ENCODE data around the gene SEPTIN10. TPM values are rescaled to one million over a fixed set of nuclear protein-coding genes. Genes with fewer than 3 reads are reported as not detected.
"Not testable (repeated sequence)": the region's sequence is repeated elsewhere in the genome, so short reads cannot be mapped to it uniquely, and the experiment has no call there.

Gene SEPTIN10
- total RNA-seq, 1 donor from 2014 or later = 90.8 TPM

GRCh38 chr2:109537565-109538222 lies 76.1 kb downstream of the SEPTIN10 start:
- no peaks in the 10 kb centered on the region for H4K20me1 ChIP-seq (ENCODE audit: insufficient read depth, low read length)
- no peak overlapping the region for H3K4me3 Mint-ChIP-seq (ENCODE audit: unreplicated experiment)
- H3K9ac ChIP-seq (ENCODE audit: low read length) = no peak overlapping the region
- no peak overlapping the region for H3K27ac Mint-ChIP-seq (ENCODE audit: unreplicated experiment)
- no peak overlapping the region for H3K27ac ChIP-seq (ENCODE audit: low read depth, low read length)
- H3K27me3 ChIP-seq (ENCODE audit: insufficient read depth, low read length) = peaks cover 5% of the 10 kb centered on the region
- H3K36me3 ChIP-seq (ENCODE audit: insufficient read depth, low read length) = peaks cover 5% of the 10 kb centered on the region
- H3K4me1 Mint-ChIP-seq (ENCODE audit: low read depth, unreplicated experiment) = peaks cover 12% of the 10 kb centered on the region
- H2AFZ ChIP-seq (ENCODE audit: low read depth, low read length) = no peak overlapping the region
- H3K27me3 Mint-ChIP-seq (ENCODE audit: low read depth, unreplicated experiment) = peaks cover 13% of the 10 kb centered on the region
- no peaks in the 10 kb centered on the region for H3K9me3 ChIP-seq (ENCODE audit: insufficient read depth, low read depth, low read length)
- H3K4me1 ChIP-seq (ENCODE audit: insufficient read depth, low read length) = no peaks in the 10 kb centered on the region
- no peaks in the 10 kb centered on the region for H3K79me2 ChIP-seq (ENCODE audit: insufficient read depth, low read length)
- H3K36me3 Mint-ChIP-seq (ENCODE audit: low read depth, unreplicated experiment) = peaks cover 8% of the 10 kb centered on the region
- H3K9me3 Mint-ChIP-seq (ENCODE audit: unreplicated experiment) = peaks cover 7% of the 10 kb centered on the region
- TF ChIP-seq CTCF (IDR thresholded peaks at IDR 0.05; ENCODE audit: insufficient read depth, low read depth, low read length) (no peak), EZH2 (IDR thresholded peaks at IDR 0.05; ENCODE audit: insufficient read depth, low read length) (no peak)
- FAIRE-seq (no peak), DNase-seq (ENCODE audit: low read depth) (peak; percentile 50)
- H3K4me3 ChIP-seq (ENCODE audit: insufficient read depth, low read depth, low read length) = no peak overlapping the region
- no peak overlapping the region for H3K4me2 ChIP-seq (ENCODE audit: low read length)

GRCh38 chr2:109536556-109536955 lies 77.2 kb downstream of the SEPTIN10 start:
- not testable (repeated sequence) for H3K9me3 Mint-ChIP-seq (ENCODE audit: unreplicated experiment); H3K4me2 ChIP-seq (ENCODE audit: low read length); H3K27ac ChIP-seq (ENCODE audit: low read depth, low read length); H3K79me2 ChIP-seq (ENCODE audit: insufficient read depth, low read length); H3K27me3 ChIP-seq (ENCODE audit: insufficient read depth, low read length); H2AFZ ChIP-seq (ENCODE audit: low read depth, low read length); H3K4me3 Mint-ChIP-seq (ENCODE audit: unreplicated experiment); H3K4me3 ChIP-seq (ENCODE audit: insufficient read depth, low read depth, low read length); H3K9me3 ChIP-seq (ENCODE audit: insufficient read depth, low read depth, low read length); H3K36me3 ChIP-seq (ENCODE audit: insufficient read depth, low read length); H4K20me1 ChIP-seq (ENCODE audit: insufficient read depth, low read length); H3K4me1 ChIP-seq (ENCODE audit: insufficient read depth, low read length); FAIRE-seq; H3K27ac Mint-ChIP-seq (ENCODE audit: unreplicated experiment); H3K36me3 Mint-ChIP-seq (ENCODE audit: low read depth, unreplicated experiment); H3K9ac ChIP-seq (ENCODE audit: low read length)
- Mint-ChIP-seq H3K4me1 (ENCODE audit: low read depth, unreplicated experiment) (peaks cover 12% of the 10 kb centered on the region), H3K27me3 (ENCODE audit: low read depth, unreplicated experiment) (peaks cover 23% of the 10 kb centered on the region)
- peak; percentile 65 for DNase-seq (ENCODE audit: low read depth)

- peaks cover 7% of the 10 kb centered on the region for H3K9me3 Mint-ChIP-seq (ENCODE audit: unreplicated experiment)
- Histone ChIP-seq H2AFZ (ENCODE audit: low read depth, low read length) (no peak overlapping the region), H3K36me3 (ENCODE audit: insufficient read depth, low read length) (no peaks in the 10 kb centered on the region), H3K9me3 (ENCODE audit: insufficient read depth, low read depth, low read length) (no peaks in the 10 kb centered on the region), H3K4me3 (ENCODE audit: insufficient read depth, low read depth, low read length) (no peak overlapping the region), H4K20me1 (ENCODE audit: insufficient read depth, low read length) (no peaks in the 10 kb centered on the region), H3K27ac (ENCODE audit: low read depth, low read length) (no peak overlapping the region), H3K79me2 (ENCODE audit: insufficient read depth, low read length) (no peaks in the 10 kb centered on the region), H3K27me3 (ENCODE audit: insufficient read depth, low read length) (peaks cover 7% of the 10 kb centered on the region), H3K9ac (ENCODE audit: low read length) (no peak overlapping the region), H3K4me2 (ENCODE audit: low read length) (no peak overlapping the region), H3K4me1 (ENCODE audit: insufficient read depth, low read length) (no peaks in the 10 kb centered on the region)
- H3K27me3 Mint-ChIP-seq (ENCODE audit: low read depth, unreplicated experiment) = peaks cover 33% of the 10 kb centered on the region
- DNase-seq (ENCODE audit: low read depth) (no peak), FAIRE-seq (no peak)
- no peak overlapping the region for H3K4me3 Mint-ChIP-seq (ENCODE audit: unreplicated experiment)
- H3K36me3 Mint-ChIP-seq (ENCODE audit: low read depth, unreplicated experiment) = peaks cover 10% of the 10 kb centered on the region
- peaks cover 12% of the 10 kb centered on the region for H3K4me1 Mint-ChIP-seq (ENCODE audit: low read depth, unreplicated experiment)
- H3K27ac Mint-ChIP-seq (ENCODE audit: unreplicated experiment) = no peak overlapping the region
- TF ChIP-seq CTCF (IDR thresholded peaks at IDR 0.05; ENCODE audit: insufficient read depth, low read depth, low read length) = no peak
- no peak for TF ChIP-seq EZH2 (IDR thresholded peaks at IDR 0.05; ENCODE audit: insufficient read depth, low read length)
Measured at GRCh38 chr2:109535217-109535946, 78.4 kb downstream of the SEPTIN10 start.

All from astrocyte (in vitro differentiated cells and primary cell).